SU-DHL-6 (cell line): ENCODE results near the gene BMP7.

Experiments
- CTCF ChIP-seq: fragments of 200-600 bp; sonication (generic); IDR thresholded peaks from one replicate; pipeline ENCODE4 v1.5.1; 2017; ENCODE audit warnings: antibody characterized with exemption, mild to moderate bottlenecking, low read length, moderate library complexity; ENCODE audit not compliant: insufficient read depth, poor library complexity, severe bottlenecking
- EZH2phosphoT487 ChIP-seq: fragments of 200-600 bp; sonication (generic), shearing (Covaris generic); conservative IDR thresholded peaks from 2 replicates; pipeline ENCODE4 v1.6.1; 2018; ENCODE audit warnings: mild to moderate bottlenecking, antibody characterized with exemption, low read length, moderate library complexity, mixed read lengths

- TF ChIP-seq CTCF (no peak), EZH2phosphoT487 (no peak)
Measured at GRCh38 chr20:57161478-57162361, 104.7 kb downstream of the BMP7 start.
